ENCODE data around the gene PTP4A2. TPM values are rescaled to one million over a fixed set of nuclear protein-coding genes. Genes with fewer than 3 reads are reported as not detected.

Gene PTP4A2
- total and polyA plus RNA-seq, 2 of the 8 experiments (the other 6 are each of a cell fraction or from before 2014, with no cell fraction given), result 87.4 to 214 TPM

DNA sequence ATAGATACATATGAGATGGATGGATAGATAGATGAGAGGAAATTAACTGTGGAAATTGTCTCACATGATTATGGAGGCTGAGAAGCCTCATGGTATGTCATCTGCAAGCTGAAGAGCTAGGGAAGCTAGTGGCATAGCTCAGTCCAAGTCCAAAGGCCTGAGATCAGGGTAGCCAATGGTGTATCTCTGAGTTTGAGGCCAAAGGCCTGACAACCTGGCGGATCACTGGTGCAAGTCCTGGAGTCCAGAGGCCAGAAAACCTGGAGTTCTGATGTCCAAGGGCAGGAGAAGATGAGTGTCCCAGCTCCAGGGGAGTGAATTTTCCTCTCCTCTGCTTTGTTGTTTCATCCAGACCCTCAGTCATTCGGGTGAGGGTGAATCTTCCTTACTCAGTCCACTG, 78.4 kb downstream of the PTP4A2 start:
- H3K4me2 ChIP-seq (ENCODE audit: insufficient read depth in 1 of 2, low read depth in 2 of 2, low read length in 2 of 2), result no peak overlapping the region
- WGBS, 2 experiments (ENCODE audit: extremely low coverage in 1 of 2, insufficient coverage in 1 of 2, insufficient read length in 1 of 2, insufficient replicate concordance in 2 of 2, low coverage in 1 of 2, low lambda C conversion rate in 2 of 2, missing lambda C conversion rate in 1 of 2), result 87% methylated on average over 2 of the region's 2 CpGs; no CpG with 5 or more reads in 1 of the 2 experiments
- H3K9ac ChIP-seq (replicated peaks in 1 of 4; ENCODE audit: extremely low read depth in 1 of 4, low read depth in 3 of 4, low read length in 3 of 4), result no peak overlapping the region
- H4K91ac ChIP-seq (replicated peaks; ENCODE audit: insufficient read length, low read length), result no peak overlapping the region
- no peak overlapping the region for H3K14ac ChIP-seq (ENCODE audit: insufficient read length)
- H3K79me2 ChIP-seq (ENCODE audit: control insufficient read depth in 1 of 2, insufficient read depth in 2 of 2, low read length in 2 of 2), result no peaks in the 10 kb centered on the region
- CTCF ChIA-PET (ENCODE audit: partially characterized antibody), result interaction anchor here (0.6 to 1.8 kb wide), 6 partner anchors 14 to 295 kb away, joined by 3 to 7 read pairs (median 3); partner anchors contain the start of gene SPOCD1
- FAIRE-seq (no peak), DNase-seq (ENCODE audit: low read depth in 1 of 2, low spot score in 2 of 2) (no peak)
- H3K27me3 ChIP-seq (replicated peaks in 1 of 4; ENCODE audit: control insufficient read depth in 3 of 4, extremely low read depth in 1 of 4, insufficient read depth in 3 of 4, low read length in 3 of 4), result no peaks in the 10 kb centered on the region; a peak in 1 of 7 replicates
- no peak overlapping the region for H3K27ac ChIP-seq (ENCODE audit: low read depth, low read length)
- H3K4me3 ChIP-seq (ENCODE audit: extremely low read depth in 1 of 4, insufficient read depth in 2 of 4, low read depth in 3 of 4, low read length in 4 of 4), result no peak overlapping the region
- peaks cover 0 to 4% (median 0%) of the 10 kb centered on the region in 4 experiments; a peak in 2 of 7 replicates for H3K4me1 ChIP-seq (replicated peaks in 1 of 4; ENCODE audit: control insufficient read depth in 3 of 4, insufficient read depth in 4 of 4, low read length in 3 of 4)
- no peak overlapping the region for H3K18ac ChIP-seq (ENCODE audit: extremely low read depth, low read length)
- no peaks in the 10 kb centered on the region for H4K20me1 ChIP-seq (replicated peaks in 1 of 2; ENCODE audit: control insufficient read depth in 1 of 2, insufficient read depth in 2 of 2, low read length in 2 of 2)
- no peak overlapping the region for H2BK20ac ChIP-seq (ENCODE audit: low read length)
- H2AFZ ChIP-seq (ENCODE audit: low read length), result no peak overlapping the region
- no peak overlapping the region for H3K56ac ChIP-seq (replicated peaks; ENCODE audit: insufficient read length, low read depth, low read length)
- H2AK5ac ChIP-seq (ENCODE audit: low read depth, low read length), result no peak overlapping the region
- no peaks in the 10 kb centered on the region for H3K9me3 ChIP-seq (ENCODE audit: insufficient read depth in 2 of 2, low read depth in 1 of 2, low read length in 1 of 2)
- H3K36me3 ChIP-seq (ENCODE audit: control insufficient read depth in 2 of 4, insufficient read depth in 4 of 4, low read length in 3 of 4), result no peaks in the 10 kb centered on the region
- no peak overlapping the region; the same call in 1 of the 2 replicates for H4K8ac ChIP-seq (ENCODE audit: extremely low read depth, insufficient read depth, low read length)
- H3K79me1 ChIP-seq (ENCODE audit: low read depth, low read length), result no peaks in the 10 kb centered on the region
- H3K23ac ChIP-seq (ENCODE audit: insufficient read length), result no peak overlapping the region
- no peak overlapping the region for H4K5ac ChIP-seq (ENCODE audit: insufficient read length, low read depth, low read length)
- no peak overlapping the region for H2BK120ac ChIP-seq (replicated peaks; ENCODE audit: low read depth, low read length)
- H3K4ac ChIP-seq (replicated peaks; ENCODE audit: insufficient read length, low read depth, low read length), result no peak overlapping the region
- H3K23me2 ChIP-seq (ENCODE audit: low read depth, low read length), result no peaks in the 10 kb centered on the region
- no peak overlapping the region for H2BK15ac ChIP-seq (ENCODE audit: low read length)
- no peak overlapping the region for H2BK12ac ChIP-seq (ENCODE audit: low read depth, low read length)
- no peak overlapping the region for H2BK5ac ChIP-seq (ENCODE audit: low read depth, low read length)
- POLR2A ChIA-PET (ENCODE audit: partially characterized antibody), result no interaction called here
- TF ChIP-seq SUZ12 (IDR thresholded peaks at IDR 0.05; ENCODE audit: low read length), result no peak
- TF ChIP-seq POLR2AphosphoS5 (IDR thresholded peaks at IDR 0.05; ENCODE audit: low read depth, low read length), result no peak
- no peak for TF ChIP-seq GABPA (IDR thresholded peaks at IDR 0.05; ENCODE audit: borderline replicate concordance, insufficient read depth, low read length)
- no peak for TF ChIP-seq EP300 (IDR thresholded peaks at IDR 0.05; ENCODE audit: borderline replicate concordance in 1 of 2, low read depth in 2 of 2, low read length in 2 of 2)
- TF ChIP-seq TAF7 (optimal IDR thresholded peaks at IDR 0.05; ENCODE audit: borderline replicate concordance, low read depth, low read length), result no peak
- no peak for TF ChIP-seq RAD21 (IDR thresholded peaks at IDR 0.05 in 1 of 2, conservative IDR thresholded peaks at IDR 0.05 in 1 of 2; ENCODE audit: low read depth in 2 of 2, low read length in 2 of 2)
- no peak for TF ChIP-seq NRF1 (IDR thresholded peaks at IDR 0.05; ENCODE audit: low read depth, low read length)
- no peak for TF ChIP-seq RBBP5 (IDR thresholded peaks at IDR 0.05; ENCODE audit: borderline replicate concordance, low read depth, low read length)
- no peak for TF ChIP-seq CTBP2 (IDR thresholded peaks at IDR 0.05; ENCODE audit: borderline replicate concordance, insufficient read depth, insufficient read length, low read length)
- no peak for TF ChIP-seq SP1 (IDR thresholded peaks at IDR 0.05; ENCODE audit: low read depth, low read length)
- TF ChIP-seq HDAC2 (IDR thresholded peaks at IDR 0.05; ENCODE audit: borderline replicate concordance in 1 of 2, low read depth in 2 of 2, low read length in 2 of 2), result no peak
- no peak for TF ChIP-seq KDM5A (IDR thresholded peaks at IDR 0.05; ENCODE audit: low read length)
- TF ChIP-seq SRF (IDR thresholded peaks at IDR 0.05; ENCODE audit: low read depth, low read length), result no peak
